ENCODE data around the gene ZNF398. TPM values are rescaled to one million over a fixed set of nuclear protein-coding genes. Genes with fewer than 3 reads are reported as not detected.

Gene ZNF398
- total and polyA plus RNA-seq, 10 donors = 1.6 to 23.7 (median 15.6) TPM

DNA sequence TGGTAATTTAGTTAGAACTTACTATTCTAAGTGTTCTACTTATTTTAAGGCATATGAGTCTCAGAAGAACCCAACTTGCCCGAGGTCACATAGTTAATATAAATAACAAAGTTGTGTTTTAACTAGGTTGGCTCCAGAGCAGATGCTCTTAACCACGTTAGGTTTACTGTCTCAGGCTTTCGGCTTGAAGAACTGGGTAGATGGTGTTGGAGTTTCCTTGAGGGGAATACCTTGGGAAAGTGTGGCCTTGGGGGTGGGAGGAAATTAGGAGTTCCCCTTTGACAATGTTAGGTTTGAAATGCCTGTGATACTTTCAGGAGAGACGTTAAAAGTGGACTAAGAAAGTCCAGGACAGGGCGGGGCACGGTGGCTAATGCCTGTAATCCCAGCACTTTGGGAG, 9.6 kb downstream of the ZNF398 start:
- no peak overlapping the region for H3K4me3 ChIP-seq
- TF ChIP-seq POLR2A (IDR thresholded peaks at IDR 0.05) (no peak), POLR2AphosphoS5 (IDR thresholded peaks at IDR 0.05) (no peak)
- TF ChIP-seq, protein P1, sequence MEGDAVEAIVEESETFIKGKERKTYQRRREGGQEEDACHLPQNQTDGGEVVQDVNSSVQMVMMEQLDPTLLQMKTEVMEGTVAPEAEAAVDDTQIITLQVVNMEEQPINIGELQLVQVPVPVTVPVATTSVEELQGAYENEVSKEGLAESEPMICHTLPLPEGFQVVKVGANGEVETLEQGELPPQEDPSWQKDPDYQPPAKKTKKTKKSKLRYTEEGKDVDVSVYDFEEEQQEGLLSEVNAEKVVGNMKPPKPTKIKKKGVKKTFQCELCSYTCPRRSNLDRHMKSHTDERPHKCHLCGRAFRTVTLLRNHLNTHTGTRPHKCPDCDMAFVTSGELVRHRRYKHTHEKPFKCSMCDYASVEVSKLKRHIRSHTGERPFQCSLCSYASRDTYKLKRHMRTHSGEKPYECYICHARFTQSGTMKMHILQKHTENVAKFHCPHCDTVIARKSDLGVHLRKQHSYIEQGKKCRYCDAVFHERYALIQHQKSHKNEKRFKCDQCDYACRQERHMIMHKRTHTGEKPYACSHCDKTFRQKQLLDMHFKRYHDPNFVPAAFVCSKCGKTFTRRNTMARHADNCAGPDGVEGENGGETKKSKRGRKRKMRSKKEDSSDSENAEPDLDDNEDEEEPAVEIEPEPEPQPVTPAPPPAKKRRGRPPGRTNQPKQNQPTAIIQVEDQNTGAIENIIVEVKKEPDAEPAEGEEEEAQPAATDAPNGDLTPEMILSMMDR (IDR thresholded peaks at IDR 0.05 in 8 of 11, conservative IDR thresholded peaks at IDR 0.05 in 3 of 11) = no peak
- H3K27me3 ChIP-seq (replicated peaks in 1 of 7) = no peaks in the 10 kb centered on the region
- peaks cover 0 to 85% (median 38%) of the 10 kb centered on the region in 6 donors for H3K36me3 ChIP-seq
- H3K27ac ChIP-seq = no peak overlapping the region
- no peaks in the 10 kb centered on the region for H3K9me3 ChIP-seq
- peaks cover 0 to 18% (median 6%) of the 10 kb centered on the region in 6 donors for H3K4me1 ChIP-seq
- DNase-seq = no peak
- 82 to 94% (median 85%) methylated on average over 6 of the region's 6 CpGs for WGBS, 5 donors
- intact Hi-C loops (cut with DNase I; ENCODE audit: low total_unique reads) = no loop called here

DNA sequence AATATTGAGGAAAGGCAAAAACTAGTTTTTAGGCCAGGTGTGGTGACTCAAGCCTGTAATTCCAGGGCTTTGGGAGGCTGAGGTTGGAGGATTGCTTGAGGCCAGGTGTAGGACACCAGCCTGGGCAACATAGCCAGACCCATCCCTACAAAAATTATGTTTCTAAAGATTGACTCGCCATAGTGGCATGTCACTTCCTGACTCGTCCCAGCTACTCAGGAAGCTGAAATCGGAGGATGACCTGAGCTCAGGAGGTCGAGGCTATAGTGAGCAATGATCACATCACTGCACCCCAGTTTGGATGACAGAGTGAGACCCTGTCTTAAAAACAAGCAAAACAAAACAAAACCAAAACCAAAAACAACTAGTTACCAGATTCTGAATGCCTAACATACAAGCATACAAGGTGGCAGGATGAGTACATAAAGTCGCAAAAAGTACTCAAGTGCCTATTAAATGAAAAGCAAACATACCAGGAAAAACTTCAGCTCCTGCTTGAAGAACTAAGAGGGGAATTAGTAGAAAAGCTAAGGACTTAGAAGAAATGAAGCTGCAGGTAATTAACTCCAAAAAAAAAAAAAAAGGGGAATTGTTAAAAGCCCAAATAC, 14.1 kb downstream of the ZNF398 start:
- H3K4me3 ChIP-seq = no peak overlapping the region
- TF ChIP-seq, protein P1 (IDR thresholded peaks at IDR 0.05 in 8 of 11, conservative IDR thresholded peaks at IDR 0.05 in 3 of 11) = no peak
- no peak for TF ChIP-seq POLR2AphosphoS5 (IDR thresholded peaks at IDR 0.05)
- no peak for TF ChIP-seq POLR2A (IDR thresholded peaks at IDR 0.05)

DNA sequence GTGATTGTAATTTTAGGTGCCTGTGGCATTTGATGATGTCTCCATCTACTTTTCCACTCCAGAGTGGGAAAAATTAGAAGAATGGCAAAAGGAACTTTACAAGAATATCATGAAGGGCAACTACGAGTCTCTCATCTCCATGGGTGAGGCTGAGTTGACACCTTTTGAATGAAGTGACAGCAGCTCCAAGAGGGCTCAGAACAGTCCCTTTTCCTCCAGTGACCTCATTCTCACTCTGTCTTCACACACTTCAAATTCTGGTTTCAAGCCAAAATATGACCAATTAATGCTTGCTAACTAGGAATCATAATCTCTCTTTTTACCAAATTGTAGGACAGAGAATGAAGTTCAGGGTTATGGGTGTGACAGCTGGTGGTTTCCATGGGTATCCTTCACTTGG, 18.9 kb downstream of the ZNF398 start:
- H3K36me3 ChIP-seq = peaks cover 0 to 100% (median 71%) of the 10 kb centered on the region in 6 donors
- intact Hi-C loops (cut with DNase I; ENCODE audit: low total_unique reads) = no loop called here
- no peak for TF ChIP-seq POLR2AphosphoS5 (IDR thresholded peaks at IDR 0.05)
- no peak for TF ChIP-seq POLR2A (IDR thresholded peaks at IDR 0.05)
- TF ChIP-seq, protein P1 (IDR thresholded peaks at IDR 0.05 in 8 of 11, conservative IDR thresholded peaks at IDR 0.05 in 3 of 11) = no peak

More for the DNA sequence above, 14.1 kb downstream of the ZNF398 start:
- Histone ChIP-seq H3K4me1 (peaks cover 0 to 14% (median 6%) of the 10 kb centered on the region in 6 donors), H3K36me3 (peaks cover 0 to 99% (median 43%) of the 10 kb centered on the region in 6 donors), H3K27ac (peak overlapping the region in 4 of 8 donors; percentile 3 to 52 (median 23)), H3K9me3 (no peaks in the 10 kb centered on the region), H3K27me3 (replicated peaks in 1 of 7) (no peaks in the 10 kb centered on the region)
- intact Hi-C loops (cut with DNase I; ENCODE audit: low total_unique reads) = no loop called here
- WGBS, 5 donors = 49 to 69% (median 63%) methylated on average over 5 of the region's 5 CpGs
- no peak for DNase-seq

DNA sequence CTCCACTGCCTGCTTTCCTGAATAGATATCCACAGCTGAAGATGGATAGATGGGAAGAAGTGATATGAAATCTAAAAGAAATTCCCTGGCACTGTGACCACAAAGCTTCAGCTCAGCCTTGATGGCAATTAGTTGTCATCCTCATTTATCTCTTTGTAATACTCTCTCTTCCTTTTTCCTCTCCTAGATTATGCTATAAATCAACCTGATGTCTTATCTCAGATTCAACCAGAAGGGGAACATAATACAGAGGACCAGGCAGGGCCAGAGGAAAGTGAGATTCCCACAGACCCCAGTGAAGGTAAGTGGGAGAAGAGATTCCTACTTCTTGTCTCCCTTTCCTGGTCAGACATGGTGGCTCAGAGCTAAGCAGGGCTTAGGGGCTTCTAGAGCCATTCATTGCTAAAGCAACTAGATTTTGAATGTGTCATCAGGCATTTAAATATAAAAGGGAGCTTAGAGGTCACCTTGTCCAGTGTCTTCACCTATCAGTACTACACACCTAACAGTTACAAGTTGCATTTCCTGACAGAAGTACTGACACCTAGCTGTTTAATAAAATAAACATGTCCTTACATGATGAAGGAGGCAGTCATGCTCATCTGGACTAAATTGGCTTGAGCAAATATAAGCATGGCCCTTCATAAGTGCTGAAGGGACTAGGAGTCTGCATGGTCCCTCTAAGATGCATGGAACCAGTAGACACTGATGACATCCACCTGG, 19.5 kb downstream of the ZNF398 start:
- no peak for DNase-seq
- peaks cover 0 to 5% (median under 1%) of the 10 kb centered on the region in 6 donors for H3K4me1 ChIP-seq
- H3K27me3 ChIP-seq (replicated peaks in 1 of 7) = no peaks in the 10 kb centered on the region
- TF ChIP-seq POLR2AphosphoS5 (IDR thresholded peaks at IDR 0.05) (no peak), POLR2A (IDR thresholded peaks at IDR 0.05) (no peak)
- TF ChIP-seq, protein P1 (IDR thresholded peaks at IDR 0.05 in 8 of 11, conservative IDR thresholded peaks at IDR 0.05 in 3 of 11) = no peak
- no peak overlapping the region for H3K27ac ChIP-seq
- intact Hi-C loops (cut with DNase I; ENCODE audit: low total_unique reads) = no loop called here
- peaks cover 0 to 100% (median 76%) of the 10 kb centered on the region in 6 donors for H3K36me3 ChIP-seq
- H3K9me3 ChIP-seq = no peaks in the 10 kb centered on the region
- no peak overlapping the region for H3K4me3 ChIP-seq

More for the DNA sequence above, 18.9 kb downstream of the ZNF398 start:
- no peak for DNase-seq
- Histone ChIP-seq H3K27me3 (replicated peaks in 1 of 7) (no peaks in the 10 kb centered on the region), H3K9me3 (no peaks in the 10 kb centered on the region), H3K27ac (no peak overlapping the region), H3K4me1 (peaks cover 0 to 9% (median 3%) of the 10 kb centered on the region in 6 donors), H3K4me3 (no peak overlapping the region)
- WGBS, 5 donors = 68 to 88% (median 79%) methylated on average over 1 of the region's 1 CpG
